ENCODE data around the gene NOL6. TPM values are rescaled to one million over a fixed set of nuclear protein-coding genes. Genes with fewer than 3 reads are reported as not detected.

NOL6 gene
- total RNA-seq, 3 donors from 2014 or later = 18.8 to 20.2 (median 18.8) TPM

GRCh38 chr9:33472171-33472880, 1.4 kb downstream of the NOL6 start:
- Histone ChIP-seq H3K36me3 (ENCODE audit: low read depth) (peaks cover 7% of the 10 kb centered on the region), H3K4me3 (no peak overlapping the region), H3K9me3 (no peaks in the 10 kb centered on the region), H3K4me1 (ENCODE audit: low read depth) (peaks cover 9% of the 10 kb centered on the region)
- DNase-seq = no peak
- TF ChIP-seq, protein P1, sequence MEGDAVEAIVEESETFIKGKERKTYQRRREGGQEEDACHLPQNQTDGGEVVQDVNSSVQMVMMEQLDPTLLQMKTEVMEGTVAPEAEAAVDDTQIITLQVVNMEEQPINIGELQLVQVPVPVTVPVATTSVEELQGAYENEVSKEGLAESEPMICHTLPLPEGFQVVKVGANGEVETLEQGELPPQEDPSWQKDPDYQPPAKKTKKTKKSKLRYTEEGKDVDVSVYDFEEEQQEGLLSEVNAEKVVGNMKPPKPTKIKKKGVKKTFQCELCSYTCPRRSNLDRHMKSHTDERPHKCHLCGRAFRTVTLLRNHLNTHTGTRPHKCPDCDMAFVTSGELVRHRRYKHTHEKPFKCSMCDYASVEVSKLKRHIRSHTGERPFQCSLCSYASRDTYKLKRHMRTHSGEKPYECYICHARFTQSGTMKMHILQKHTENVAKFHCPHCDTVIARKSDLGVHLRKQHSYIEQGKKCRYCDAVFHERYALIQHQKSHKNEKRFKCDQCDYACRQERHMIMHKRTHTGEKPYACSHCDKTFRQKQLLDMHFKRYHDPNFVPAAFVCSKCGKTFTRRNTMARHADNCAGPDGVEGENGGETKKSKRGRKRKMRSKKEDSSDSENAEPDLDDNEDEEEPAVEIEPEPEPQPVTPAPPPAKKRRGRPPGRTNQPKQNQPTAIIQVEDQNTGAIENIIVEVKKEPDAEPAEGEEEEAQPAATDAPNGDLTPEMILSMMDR (IDR thresholded peaks at IDR 0.05) = no peak
- no peak for ATAC-seq
- intact Hi-C loops (cut with DNase I, micrococcal nuclease) = no loop called here

DNA sequence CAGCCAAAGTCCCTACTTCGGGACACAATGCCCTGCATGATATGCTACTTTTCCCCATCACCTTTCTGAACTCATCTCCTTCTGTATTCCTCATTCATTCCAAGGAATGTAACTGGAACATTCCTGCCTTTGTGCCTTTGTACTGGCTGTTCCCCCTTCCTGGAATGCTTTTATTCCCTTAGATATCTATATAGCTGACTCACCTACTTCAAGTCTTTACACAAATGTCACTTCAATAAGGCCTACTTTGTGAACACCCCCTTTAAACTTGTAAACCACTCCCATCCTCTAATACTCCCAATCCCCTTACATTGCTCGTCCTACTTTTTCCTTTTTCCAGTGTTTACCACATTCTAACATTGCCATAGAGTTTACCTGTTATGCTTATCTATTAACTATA, 2.4 kb downstream of the NOL6 start:
- DNase-seq = no peak
- TF ChIP-seq, protein P1 (IDR thresholded peaks at IDR 0.05) = no peak
- intact Hi-C loops (cut with DNase I, micrococcal nuclease) = no loop called here
- ATAC-seq = no peak
- peaks cover 9% of the 10 kb centered on the region for H3K4me1 ChIP-seq (ENCODE audit: low read depth)
- H3K4me3 ChIP-seq = no peak overlapping the region
- H3K36me3 ChIP-seq (ENCODE audit: low read depth) = peaks cover 7% of the 10 kb centered on the region
- H3K9me3 ChIP-seq = no peaks in the 10 kb centered on the region

- Histone ChIP-seq H3K36me3 (ENCODE audit: low read depth) (peaks cover 15% of the 10 kb centered on the region), H3K9me3 (no peaks in the 10 kb centered on the region), H3K4me1 (ENCODE audit: low read depth) (peaks cover 9% of the 10 kb centered on the region), H3K4me3 (no peak overlapping the region)
- TF ChIP-seq, protein P1 (IDR thresholded peaks at IDR 0.05) = no peak
- intact Hi-C loops (cut with DNase I, micrococcal nuclease) = no loop called here
- ATAC-seq (no peak), DNase-seq (no peak)
These were observed 3.8 kb downstream of the NOL6 start for GRCh38 chr9:33469891-33470290.

DNA sequence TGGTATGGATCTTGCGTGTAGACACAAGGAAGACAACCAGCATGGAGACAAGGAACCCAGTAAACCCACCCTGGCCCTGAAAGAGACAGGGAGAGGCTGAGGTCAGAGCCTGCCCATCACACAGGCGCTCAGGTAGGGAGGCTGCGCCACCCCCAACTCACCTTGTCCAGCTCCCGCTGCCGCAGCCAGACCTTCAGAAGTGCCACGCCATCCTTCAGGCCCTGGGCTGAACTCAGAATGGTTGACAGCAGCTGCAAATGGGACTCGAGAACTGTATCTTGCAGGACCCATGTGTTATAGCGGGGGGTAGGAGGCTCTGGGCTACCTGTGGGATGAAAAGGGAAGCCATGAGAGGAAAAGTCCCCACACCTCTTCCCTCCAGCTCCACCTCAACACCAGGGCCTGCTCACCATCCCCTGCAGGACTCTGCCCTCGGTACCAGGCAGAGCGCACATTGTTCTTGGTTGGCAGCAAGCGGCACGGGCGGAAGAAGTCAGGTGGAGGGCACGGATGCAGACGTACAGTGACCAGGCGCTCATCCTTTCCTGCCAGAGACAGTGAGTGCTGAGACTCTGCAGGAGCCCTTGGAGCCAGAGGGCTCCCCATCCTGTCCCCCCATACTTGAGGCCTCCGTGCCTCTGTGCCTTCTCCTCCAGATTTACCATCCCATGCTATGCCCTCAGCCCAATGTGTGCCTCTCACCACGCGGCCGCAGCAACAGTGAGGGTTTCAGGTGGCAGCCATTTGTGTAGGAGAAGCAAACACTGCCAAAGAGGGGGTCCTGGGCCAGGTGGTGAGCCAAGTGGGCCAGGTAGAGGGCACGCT, 4.7 kb downstream of the NOL6 start:
- intact Hi-C loops (cut with DNase I, micrococcal nuclease) = no loop called here
- H3K36me3 ChIP-seq (ENCODE audit: low read depth) = peaks cover 15% of the 10 kb centered on the region
- H3K9me3 ChIP-seq = no peaks in the 10 kb centered on the region
- ATAC-seq (no peak), DNase-seq (no peak)
- H3K4me1 ChIP-seq (ENCODE audit: low read depth) = peaks cover 9% of the 10 kb centered on the region
- H3K4me3 ChIP-seq = no peak overlapping the region
- TF ChIP-seq, protein P1 (IDR thresholded peaks at IDR 0.05) = no peak

DNA sequence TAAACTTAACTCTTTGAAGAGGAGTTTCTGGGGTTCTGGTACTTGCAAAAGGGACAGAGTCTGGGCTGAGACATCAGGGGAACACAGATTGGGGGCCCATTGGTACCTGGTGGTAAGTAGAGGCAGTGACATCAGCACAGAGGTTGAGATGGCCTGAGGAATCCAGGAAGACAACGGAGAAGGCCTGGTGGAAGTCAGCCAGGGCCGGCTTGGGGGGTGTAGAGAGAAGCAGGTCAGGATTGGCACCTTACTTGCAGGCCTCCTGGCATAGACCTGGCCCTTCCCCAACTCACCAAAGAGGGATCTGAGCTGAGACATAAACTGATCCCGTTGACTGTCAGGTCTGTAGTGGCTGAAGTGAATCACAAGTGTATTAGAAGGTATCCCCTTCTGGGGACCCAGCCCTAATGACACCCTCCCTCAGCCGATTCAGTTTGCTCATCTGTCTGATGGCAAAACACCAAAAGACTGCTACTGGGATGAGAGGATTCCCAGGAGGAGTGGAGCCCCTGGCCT, 5.5 kb downstream of the NOL6 start:
- TF ChIP-seq, protein P1 (IDR thresholded peaks at IDR 0.05) = no peak
- Histone ChIP-seq H3K4me3 (no peak overlapping the region), H3K36me3 (ENCODE audit: low read depth) (peaks cover 15% of the 10 kb centered on the region), H3K9me3 (no peaks in the 10 kb centered on the region), H3K4me1 (ENCODE audit: low read depth) (peaks cover 9% of the 10 kb centered on the region)
- ATAC-seq (no peak), DNase-seq (peak in 1 of 3 donors; percentile 16)
- intact Hi-C loops (cut with DNase I, micrococcal nuclease) = no loop called here
